Panc1 (cell line): Measurements from ENCODE around the gene CFAP58. TPM values are rescaled to one million over a fixed set of nuclear protein-coding genes. Genes with fewer than 3 reads are reported as not detected.

Experiments used
- ATAC-seq: fragments of 200-7000 bp; cut with Tn5 transposase; 2 replicates; pipeline ENCODE4 v1.9.1; 2020; ENCODE audit warnings: mild to moderate bottlenecking, moderate library complexity
- BruUV-seq: library from RNA; stranded (reverse); fragments of 400-500 nt; replicated peaks from 2 replicates; lab custom pipeline; 2021; lab: Mats Ljungman, UMichigan
- CTCF ChIA-PET: fragments of 300-600 bp; sonication (Branson Sonifier 250); formaldehyde crosslinking; loops from one replicate; lab custom pipeline; 2022; ENCODE audit warnings: antibody characterized with exemption; lab: Charles Lee
- POLR2A ChIA-PET: fragments of 300-600 bp; sonication (Branson Sonifier 250); formaldehyde crosslinking; loops from one replicate; lab custom pipeline; 2022; ENCODE audit warnings: antibody characterized with exemption; lab: Charles Lee
- DNase-seq: peaks from one replicate; pipeline ENCODE4 v3.0.0-alpha.2; 2010; ENCODE audit warnings: low read depth, low spot score
- H3K27ac ChIP-seq: 2 replicates; pipeline ENCODE4 v1.5.1; 2011; ENCODE audit warnings: mild to moderate bottlenecking, low read length, inconsistent platforms
- H3K27me3 ChIP-seq: fragments of 200-500 bp; sonication (Bioruptor generic); 2 replicates; pipeline ENCODE4 v1.6.0; 2014; ENCODE audit warnings: low read length, inconsistent platforms; ENCODE audit not compliant: control insufficient read depth, insufficient read depth
- H3K36me3 ChIP-seq: fragments of 200-500 bp; sonication (Bioruptor generic); 2 replicates; pipeline ENCODE4 v1.5.1; 2014; ENCODE audit warnings: inconsistent platforms, mild to moderate bottlenecking, low read length, moderate library complexity; ENCODE audit not compliant: control insufficient read depth, insufficient read depth
- H3K4me1 ChIP-seq: 2 replicates; pipeline ENCODE4 v1.5.1; 2011; ENCODE audit warnings: inconsistent platforms, mild to moderate bottlenecking, low read length, moderate library complexity; ENCODE audit not compliant: control insufficient read depth, insufficient read depth
- H3K4me3 ChIP-seq, 2 experiments: 2 replicates each; pipeline ENCODE4 v1.5.1; 2011 to 2012; ENCODE audit warnings: low read depth in 2 of 2, low read length in 2 of 2, mild to moderate bottlenecking in 2 of 2, inconsistent platforms in 1 of 2, moderate library complexity in 1 of 2
- H3K9me3 ChIP-seq: fragments of 200-500 bp; sonication (Bioruptor generic); 2 replicates; pipeline ENCODE4 v1.5.1; 2014; ENCODE audit warnings: low read depth, mild to moderate bottlenecking, inconsistent platforms, low read length, moderate library complexity; ENCODE audit not compliant: control insufficient read depth, insufficient read depth
- CTCF ChIP-seq: fragments of 450-650 bp; IDR thresholded peaks from 2 replicates; pipeline ENCODE4 v1.5.1; 2017; ENCODE audit warnings: mild to moderate bottlenecking
- POLR2AphosphoS5 ChIP-seq: IDR thresholded peaks from 2 replicates; pipeline ENCODE4 v1.6.1; 2012; ENCODE audit warnings: mild to moderate bottlenecking, low read depth, low read length, moderate library complexity
- REST ChIP-seq, 2 experiments: IDR thresholded peaks; 2 replicates each; pipeline ENCODE4 v1.6.1; 2011 to 2012; ENCODE audit warnings: low read depth in 2 of 2, control low read depth in 1 of 2, low read length in 1 of 2, mild to moderate bottlenecking in 1 of 2, moderate library complexity in 1 of 2; ENCODE audit not compliant: insufficient read depth in 1 of 2
- SIN3A ChIP-seq: IDR thresholded peaks from 2 replicates; pipeline ENCODE4 v1.6.1; 2012; ENCODE audit warnings: low read depth, mild to moderate bottlenecking, low read length, moderate library complexity, borderline replicate concordance; ENCODE audit not compliant: insufficient read depth
- TCF7L2 ChIP-seq: IDR thresholded peaks from 2 replicates; pipeline ENCODE4 v1.6.1; 2011; ENCODE audit warnings: mild to moderate bottlenecking, low read depth, low read length, inconsistent platforms
- in situ Hi-C: cut with HindIII; loops from 2 replicates; pipeline ENCODE4 v1.10.0; 2016; ENCODE audit warnings: low sequenced_read_pairs, low pct_unique_long_range_greater_than_20kb
- intact Hi-C: fragments of 100-400 bp; cut with micrococcal nuclease; formaldehyde crosslinking; loops from one replicate; pipeline ENCODE4 v1.10.0; 2022; ENCODE audit not compliant: unreplicated experiment
- total RNA-seq: library from RNA; stranded (reverse); gene quantifications from one replicate; pipeline ENCODE4 v1.2.1, GENCODE V29; 2021; ENCODE audit not compliant: unreplicated experiment

The CFAP58 gene
- total RNA-seq, 1 experiment from 2014 or later, result 2.0 TPM

- BruUV-seq, result no TSS peak
- in situ Hi-C loops, result no loop called here
- H3K4me1 ChIP-seq, result no peaks in the 10 kb centered on the region
- POLR2A ChIA-PET, result no interaction called here
- ATAC-seq, result no peak
- no peaks in the 10 kb centered on the region for H3K36me3 ChIP-seq
- no peak overlapping the region for H3K4me3 ChIP-seq
- TF ChIP-seq POLR2AphosphoS5, result no peak
- TF ChIP-seq REST (IDR thresholded peaks at IDR 0.05; ENCODE audit: insufficient read depth in 1 of 2, low read depth in 2 of 2, low read length in 1 of 2), result no peak
- H3K27me3 ChIP-seq, result peaks cover 3% of the 10 kb centered on the region; the same call in 1 of the 2 replicates
- H3K27ac ChIP-seq, result no peak overlapping the region
- CTCF ChIA-PET, result no interaction called here
- intact Hi-C loops, result no loop called here
- no peaks in the 10 kb centered on the region for H3K9me3 ChIP-seq
- DNase-seq, result no peak
Observed at GRCh38 chr10:104433669-104434068, 80.0 kb downstream of the CFAP58 start.

GRCh38 chr10:104434601-104435000 lies 81.0 kb downstream of the CFAP58 start:
- POLR2A ChIA-PET, result no interaction called here
- TF ChIP-seq SIN3A (no peak), REST (IDR thresholded peaks at IDR 0.05; ENCODE audit: insufficient read depth in 1 of 2, low read depth in 2 of 2, low read length in 1 of 2) (no peak), CTCF (no peak), POLR2AphosphoS5 (no peak), TCF7L2 (no peak)
- no TSS peak for BruUV-seq
- ATAC-seq, result no peak
- CTCF ChIA-PET, result no interaction called here
- Histone ChIP-seq H3K9me3 (no peaks in the 10 kb centered on the region), H3K27me3 (peaks cover 3% of the 10 kb centered on the region; the same call in 1 of the 2 replicates), H3K4me1 (no peaks in the 10 kb centered on the region), H3K4me3 (no peak overlapping the region), H3K36me3 (no peaks in the 10 kb centered on the region), H3K27ac (no peak overlapping the region)
- intact Hi-C loops, result no loop called here
- DNase-seq, result no peak
- in situ Hi-C loops, result no loop called here
